Bronchial epithelial cell (primary cell): ENCODE results near the gene LRFN4. TPM values are rescaled to one million over a fixed set of nuclear protein-coding genes. Genes with fewer than 3 reads are reported as not detected.

Source experiments
- DNase-seq: peaks from one replicate; pipeline ENCODE4 v3.0.0-alpha.2; 2010; ENCODE audit warnings: low read depth
- FAIRE-seq: peaks from 2 replicates; lab custom pipeline; 2011; peaks lifted over from hg19 to GRCh38; lab: Jason Lieb, UNC
- H3K27me3 ChIP-seq: 2 replicates; pipeline ENCODE4 v1.5.1; 2011; ENCODE audit warnings: low read length; ENCODE audit not compliant: control insufficient read depth, insufficient read depth
- H3K36me3 ChIP-seq: 2 replicates; pipeline ENCODE4 v1.5.1; 2011; ENCODE audit warnings: low read length; ENCODE audit not compliant: control insufficient read depth, insufficient read depth
- H3K4me3 ChIP-seq: 2 replicates; pipeline ENCODE4 v1.5.1; 2011; ENCODE audit warnings: mild to moderate bottlenecking, low read depth, low read length, control low read depth
- total RNA-seq: library from RNA; depleted of rRNA; stranded (reverse); fragments of >200 nt; gene quantifications from 2 replicates; pipeline ENCODE4 v1.2.1, GENCODE V29; 2014
- TF ChIP-seq, protein P1 (sequence below): IDR thresholded peaks from 2 replicates; pipeline ENCODE4 v1.5.1; 2011; ENCODE audit warnings: mild to moderate bottlenecking, moderate library complexity, low read length, control low read depth, inconsistent platforms; ENCODE audit not compliant: insufficient read depth, severe bottlenecking

Gene LRFN4
- total RNA-seq, 1 donor from 2014 or later = 16.3 TPM

GRCh38 chr11:66850588-66851238, 6.2 kb upstream of the LRFN4 start:
- FAIRE-seq (no peak), DNase-seq (no peak)
- H3K27me3 ChIP-seq = no peaks in the 10 kb centered on the region
- H3K4me3 ChIP-seq = no peak overlapping the region
- TF ChIP-seq, protein P1, sequence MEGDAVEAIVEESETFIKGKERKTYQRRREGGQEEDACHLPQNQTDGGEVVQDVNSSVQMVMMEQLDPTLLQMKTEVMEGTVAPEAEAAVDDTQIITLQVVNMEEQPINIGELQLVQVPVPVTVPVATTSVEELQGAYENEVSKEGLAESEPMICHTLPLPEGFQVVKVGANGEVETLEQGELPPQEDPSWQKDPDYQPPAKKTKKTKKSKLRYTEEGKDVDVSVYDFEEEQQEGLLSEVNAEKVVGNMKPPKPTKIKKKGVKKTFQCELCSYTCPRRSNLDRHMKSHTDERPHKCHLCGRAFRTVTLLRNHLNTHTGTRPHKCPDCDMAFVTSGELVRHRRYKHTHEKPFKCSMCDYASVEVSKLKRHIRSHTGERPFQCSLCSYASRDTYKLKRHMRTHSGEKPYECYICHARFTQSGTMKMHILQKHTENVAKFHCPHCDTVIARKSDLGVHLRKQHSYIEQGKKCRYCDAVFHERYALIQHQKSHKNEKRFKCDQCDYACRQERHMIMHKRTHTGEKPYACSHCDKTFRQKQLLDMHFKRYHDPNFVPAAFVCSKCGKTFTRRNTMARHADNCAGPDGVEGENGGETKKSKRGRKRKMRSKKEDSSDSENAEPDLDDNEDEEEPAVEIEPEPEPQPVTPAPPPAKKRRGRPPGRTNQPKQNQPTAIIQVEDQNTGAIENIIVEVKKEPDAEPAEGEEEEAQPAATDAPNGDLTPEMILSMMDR = no peak
- peaks cover 17% of the 10 kb centered on the region for H3K36me3 ChIP-seq

DNA sequence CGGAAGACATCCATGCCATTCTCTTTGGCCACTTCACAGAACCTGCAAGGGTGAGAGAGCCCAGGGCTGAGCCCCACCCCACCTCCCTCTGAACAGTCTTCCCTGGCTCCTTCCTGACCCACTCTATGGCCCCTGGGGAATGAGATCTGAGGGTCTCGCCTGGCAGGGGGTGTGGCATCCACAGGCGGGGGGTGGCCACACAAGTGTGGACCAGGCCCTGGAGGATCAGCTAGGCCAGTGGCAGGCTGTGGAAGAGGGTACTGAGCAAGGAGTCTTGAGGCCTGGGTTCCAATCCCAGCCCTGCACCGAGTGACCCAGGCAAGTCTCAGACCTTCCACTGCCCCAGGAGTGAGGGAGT, 5.6 kb upstream of the LRFN4 start:
- FAIRE-seq (no peak), DNase-seq (no peak)
- peaks cover 14% of the 10 kb centered on the region for H3K36me3 ChIP-seq
- no peaks in the 10 kb centered on the region for H3K27me3 ChIP-seq
- TF ChIP-seq, protein P1 = no peak
- no peak overlapping the region for H3K4me3 ChIP-seq

DNA sequence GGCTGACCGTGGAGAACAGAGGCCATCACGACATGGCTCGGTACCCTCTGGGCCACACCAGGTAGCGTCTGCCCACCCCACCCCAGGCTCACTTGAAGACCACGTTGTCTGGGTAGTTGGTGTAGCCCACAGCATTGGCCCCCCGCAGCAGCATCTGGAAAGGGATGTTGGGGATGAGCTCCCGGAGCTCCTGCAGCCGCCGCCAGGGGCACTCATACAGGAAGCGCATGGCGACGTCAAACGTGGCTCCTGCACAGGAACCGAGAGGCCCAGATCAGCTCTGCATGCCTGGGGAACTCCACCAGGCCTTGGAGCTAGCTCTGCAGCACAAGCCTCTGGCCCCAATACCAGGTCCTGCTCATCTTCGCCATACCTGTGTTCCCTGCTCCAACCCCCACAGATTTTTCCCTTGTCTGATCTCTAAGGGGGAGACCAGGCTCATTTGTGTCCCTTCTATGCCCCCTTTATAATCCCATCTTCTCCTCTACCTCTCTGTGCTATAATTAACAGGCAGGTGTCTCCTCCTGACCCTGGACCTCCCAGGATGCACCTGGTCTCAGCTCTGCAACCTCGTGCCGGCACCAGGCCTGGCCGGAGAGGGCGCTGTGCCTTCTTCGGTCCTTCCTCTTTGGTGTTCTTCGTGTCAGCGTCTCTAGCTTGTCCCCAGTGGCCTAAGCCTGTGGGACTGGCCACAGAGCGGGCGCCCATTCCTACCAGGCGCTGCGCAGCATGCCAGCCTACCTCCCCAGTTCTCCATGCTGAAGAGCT, 5.0 kb upstream of the LRFN4 start:
- Histone ChIP-seq H3K36me3 (peaks cover 9% of the 10 kb centered on the region), H3K27me3 (no peaks in the 10 kb centered on the region), H3K4me3 (no peak overlapping the region)
- TF ChIP-seq, protein P1 = peak; percentile 25
- DNase-seq (no peak), FAIRE-seq (no peak)

DNA sequence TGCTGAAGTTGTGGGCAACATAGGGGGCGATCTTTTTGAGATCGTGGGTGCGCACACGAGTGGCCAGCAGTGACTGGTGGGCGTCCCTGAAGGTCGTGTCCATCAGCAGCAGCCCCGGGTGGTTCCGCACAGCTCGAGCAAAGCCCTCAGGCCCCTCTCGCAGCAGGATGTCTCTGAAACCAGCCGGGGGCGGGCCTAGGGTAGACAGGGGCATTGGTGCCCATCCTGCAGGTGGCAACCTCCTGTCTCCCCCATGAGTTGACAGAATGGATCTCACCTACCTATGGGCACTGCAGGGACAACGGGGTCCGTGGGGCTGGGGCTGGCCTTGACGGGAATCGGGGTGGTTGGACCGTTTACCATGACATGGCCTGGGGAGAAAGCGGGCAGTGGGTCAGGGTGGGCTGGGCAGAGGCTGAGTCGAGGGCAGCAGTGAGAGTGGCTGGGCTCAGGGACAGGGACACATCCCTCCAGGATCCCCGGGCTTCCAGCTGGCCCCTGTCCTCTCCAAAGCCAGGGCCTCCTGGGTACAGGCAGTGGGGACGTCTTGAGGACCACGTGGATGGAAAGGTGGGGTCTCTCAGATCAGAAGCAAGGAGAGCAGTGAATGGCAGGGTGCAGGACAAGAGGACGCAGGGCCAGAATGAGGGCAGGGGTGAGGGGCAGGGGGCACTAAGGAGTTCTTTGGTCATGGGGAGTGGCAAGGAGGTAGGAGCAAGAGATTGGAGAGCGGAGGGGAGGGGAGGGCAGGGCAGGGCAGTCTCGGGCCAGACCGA, 4.2 kb upstream of the LRFN4 start:
- DNase-seq (no peak), FAIRE-seq (no peak)
- TF ChIP-seq, protein P1 = no peak
- H3K4me3 ChIP-seq = no peak overlapping the region
- H3K27me3 ChIP-seq = no peaks in the 10 kb centered on the region
- peaks cover 8% of the 10 kb centered on the region for H3K36me3 ChIP-seq

GRCh38 chr11:66853242-66854229, 3.3 kb upstream of the LRFN4 start:
- TF ChIP-seq, protein P1 = no peak
- H3K4me3 ChIP-seq = no peak overlapping the region
- DNase-seq = no peak
- peaks cover 9% of the 10 kb centered on the region for H3K36me3 ChIP-seq
- H3K27me3 ChIP-seq = no peaks in the 10 kb centered on the region
- FAIRE-seq = no peak
